Brain pericyte (primary cell): Measurements from ENCODE around the gene PLCD4.

Source experiments
- DNase-seq: peaks from one replicate; pipeline ENCODE4 v3.0.0-alpha.2; 2012; ENCODE audit warnings: low read depth, low spot score

The PLCD4 gene

GRCh38 chr2:218621007-218621406 lies 13.3 kb downstream of the PLCD4 start:
- no peak for DNase-seq

- no peak for DNase-seq
These were observed 15.1 kb downstream of the PLCD4 start for GRCh38 chr2:218622606-218623365.

- DNase-seq, result no peak
These were observed 15.6 kb downstream of the PLCD4 start for GRCh38 chr2:218623366-218623705.

GRCh38 chr2:218626369-218626768 lies 18.7 kb downstream of the PLCD4 start:
- DNase-seq, result no peak

GRCh38 chr2:218627939-218628338 lies 20.2 kb downstream of the PLCD4 start:
- no peak for DNase-seq

GRCh38 chr2:218631837-218632236 lies 24.1 kb downstream of the PLCD4 start:
- DNase-seq, result no peak

GRCh38 chr2:218635719-218636118 lies 28.0 kb downstream of the PLCD4 start:
- no peak for DNase-seq

GRCh38 chr2:218638372-218638771 lies 30.7 kb downstream of the PLCD4 start:
- no peak for DNase-seq

- no peak for DNase-seq
These were observed 34.5 kb downstream of the PLCD4 start for GRCh38 chr2:218642121-218642656.

GRCh38 chr2:218642786-218643185 lies 35.1 kb downstream of the PLCD4 start:
- no peak for DNase-seq

GRCh38 chr2:218643751-218644310 lies 36.1 kb downstream of the PLCD4 start:
- DNase-seq, result no peak

- no peak for DNase-seq
These were observed 37.0 kb downstream of the PLCD4 start for GRCh38 chr2:218644721-218645120.

- DNase-seq, result no peak
These were observed 37.4 kb downstream of the PLCD4 start for GRCh38 chr2:218645126-218645525.

- no peak for DNase-seq
These were observed 40.5 kb downstream of the PLCD4 start for GRCh38 chr2:218648088-218648786.

- DNase-seq, result no peak
These were observed 41.0 kb downstream of the PLCD4 start for GRCh38 chr2:218648787-218649100.

- DNase-seq, result no peak
These were observed 48.1 kb downstream of the PLCD4 start for GRCh38 chr2:218655751-218656150.

GRCh38 chr2:218658671-218659257 lies 51.1 kb downstream of the PLCD4 start:
- no peak for DNase-seq

GRCh38 chr2:218659258-218659987 lies 51.7 kb downstream of the PLCD4 start, which contains the start of the genes BCS1L and ZNF142:
Gene BCS1L, plus strand, starts transcription at chr2:218659683. Its CDS starts 1,305 bp downstream, at chr2:218660988.
Gene ZNF142, minus strand, starts transcription at chr2:218659623. Its CDS starts 3,194 bp downstream, at chr2:218656429.
- DNase-seq, result peak; percentile 31

GRCh38 chr2:218659988-218660358 lies 52.3 kb downstream of the PLCD4 start:
- no peak for DNase-seq

GRCh38 chr2:218662377-218662776 lies 54.7 kb downstream of the PLCD4 start:
- no peak for DNase-seq

- no peak for DNase-seq
These were observed 55.1 kb downstream of the PLCD4 start for GRCh38 chr2:218662827-218663226.

GRCh38 chr2:218663901-218664300 lies 56.2 kb downstream of the PLCD4 start:
- no peak for DNase-seq
